HG03280 (cell line): ENCODE data around the gene DHRS7C.

Experiments used
- ATAC-seq: cut with Tn5 transposase; IDR thresholded peaks from one replicate; pipeline ENCODE4 v1.9.1; 2021; ENCODE audit warnings: mild to moderate bottlenecking, moderate library complexity; ENCODE audit not compliant: unreplicated experiment

The DHRS7C gene

DNA sequence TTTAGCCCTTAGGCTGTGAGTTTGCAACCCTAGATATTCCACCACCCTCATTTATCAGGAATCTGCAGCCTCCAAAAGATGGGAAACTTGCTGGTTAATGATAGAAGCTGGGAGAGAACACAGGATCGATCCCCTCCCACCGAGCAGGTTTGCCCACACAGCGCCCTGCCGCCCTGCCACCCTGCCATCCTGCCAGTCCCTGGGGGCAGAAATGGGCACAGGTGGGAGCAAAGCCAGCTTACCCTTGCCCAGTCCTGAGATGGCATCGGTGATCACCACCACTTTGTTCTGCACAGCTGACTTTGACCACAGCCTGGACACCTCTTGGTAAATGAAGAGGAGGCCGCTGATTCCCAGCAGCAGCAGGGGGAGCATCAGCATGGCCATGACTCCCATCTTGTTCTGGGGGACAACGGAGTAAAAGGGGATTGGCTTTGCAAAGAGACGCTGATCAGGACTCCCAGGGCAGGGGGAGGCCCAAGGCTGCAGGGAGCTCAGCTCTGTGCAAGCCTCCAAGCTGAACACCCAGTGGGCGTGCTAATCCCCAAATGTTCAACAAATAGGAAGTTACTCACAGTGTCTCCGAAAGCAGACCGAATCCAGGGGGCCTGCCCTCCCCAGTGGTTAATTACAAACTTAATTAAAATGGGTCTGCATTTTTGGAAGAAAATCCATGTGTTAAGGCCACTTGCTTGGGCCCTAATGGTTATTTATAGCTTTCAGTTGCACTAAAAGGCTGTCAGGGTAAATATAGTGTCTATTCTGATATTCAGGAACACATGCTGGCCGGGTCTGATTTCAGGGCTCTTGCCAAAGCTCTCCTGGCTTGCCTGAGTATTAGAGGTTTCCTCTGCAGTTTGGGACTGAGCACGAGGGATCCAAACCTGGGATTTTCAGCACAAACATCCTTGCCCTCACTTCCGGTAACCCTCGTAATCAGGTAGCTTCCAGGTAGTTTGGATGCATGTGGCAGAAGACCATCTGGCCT lies at the start of gene DHRS7C:
Gene DHRS7C (minus strand): TSS at position 704 of the 988 bp plus-strand sequence. CDS start 308 bp downstream, at position 396.
- ATAC-seq = no peak

DNA sequence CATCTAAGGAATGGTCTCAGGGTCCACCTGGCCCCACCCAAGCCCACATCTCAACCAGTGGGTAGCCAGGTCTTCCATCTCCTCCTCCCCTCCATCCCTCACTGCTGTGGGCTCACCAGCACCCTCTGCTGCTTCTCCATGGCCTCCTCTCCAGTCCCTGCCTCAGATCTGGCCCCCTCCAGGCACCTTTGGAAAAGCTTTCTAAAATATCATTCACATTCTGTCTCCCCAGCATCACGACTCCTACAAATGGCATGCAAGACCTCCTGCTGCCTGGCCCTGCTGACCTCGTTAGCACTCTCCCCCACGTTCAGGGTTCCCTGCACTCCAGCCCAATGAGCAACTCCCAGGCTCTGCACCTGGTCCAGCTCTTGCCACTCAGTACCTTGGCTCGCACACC lies 48.0 kb upstream of the DHRS7C start:
- no peak for ATAC-seq

- ATAC-seq = no peak
These were observed 46.4 kb upstream of the DHRS7C start for GRCh38 chr17:9837551-9838471.

- no peak for ATAC-seq
These were observed 42.5 kb upstream of the DHRS7C start for GRCh38 chr17:9833922-9834321.

DNA sequence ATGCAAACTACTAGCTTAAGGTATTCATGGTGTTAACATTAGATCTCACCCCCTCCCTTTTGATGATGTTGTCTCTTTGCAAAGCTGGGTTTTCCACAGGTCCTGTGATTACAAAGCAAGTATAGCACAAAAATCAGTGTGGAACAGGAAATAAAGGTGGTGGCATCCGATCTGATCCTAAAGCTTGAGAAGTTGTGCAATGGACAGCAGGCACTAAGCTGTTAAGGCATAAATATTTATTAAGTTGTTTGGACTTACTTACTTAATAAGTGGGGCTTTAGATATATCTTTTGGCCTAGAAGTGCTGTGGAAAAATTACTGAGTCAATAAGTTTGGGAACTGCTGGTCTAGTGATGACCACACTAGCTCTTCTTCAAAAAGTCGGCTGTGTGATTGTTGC lies 39.3 kb upstream of the DHRS7C start:
- ATAC-seq = no peak

DNA sequence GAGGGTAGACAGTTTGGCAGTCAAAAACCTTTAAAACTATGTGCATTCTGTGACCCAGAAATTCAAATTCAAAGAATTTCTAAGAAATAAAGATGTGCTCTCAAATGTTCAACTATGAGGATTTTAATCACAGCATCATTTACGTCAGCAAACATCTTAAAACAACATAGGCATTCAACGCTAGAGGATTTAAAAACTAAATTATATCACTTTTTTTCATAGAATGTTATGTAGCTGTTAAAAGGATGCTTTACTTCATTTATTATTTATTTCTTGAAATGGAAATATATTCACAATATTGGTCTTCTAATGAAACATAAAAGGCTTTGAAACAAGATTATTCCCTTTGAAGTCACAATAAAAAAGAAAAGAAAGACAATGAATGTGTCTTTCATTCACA lies 38.0 kb upstream of the DHRS7C start:
- no peak for ATAC-seq

- ATAC-seq = no peak
These were observed 37.2 kb upstream of the DHRS7C start for GRCh38 chr17:9828296-9829295.

- no peak for ATAC-seq
These were observed 34.3 kb upstream of the DHRS7C start, which contains the start of gene GLP2R for GRCh38 chr17:9825641-9826150. Gene GLP2R (plus strand): TSS chr17:9825924. CDS start chr17:9826064, 140 bp downstream.

DNA sequence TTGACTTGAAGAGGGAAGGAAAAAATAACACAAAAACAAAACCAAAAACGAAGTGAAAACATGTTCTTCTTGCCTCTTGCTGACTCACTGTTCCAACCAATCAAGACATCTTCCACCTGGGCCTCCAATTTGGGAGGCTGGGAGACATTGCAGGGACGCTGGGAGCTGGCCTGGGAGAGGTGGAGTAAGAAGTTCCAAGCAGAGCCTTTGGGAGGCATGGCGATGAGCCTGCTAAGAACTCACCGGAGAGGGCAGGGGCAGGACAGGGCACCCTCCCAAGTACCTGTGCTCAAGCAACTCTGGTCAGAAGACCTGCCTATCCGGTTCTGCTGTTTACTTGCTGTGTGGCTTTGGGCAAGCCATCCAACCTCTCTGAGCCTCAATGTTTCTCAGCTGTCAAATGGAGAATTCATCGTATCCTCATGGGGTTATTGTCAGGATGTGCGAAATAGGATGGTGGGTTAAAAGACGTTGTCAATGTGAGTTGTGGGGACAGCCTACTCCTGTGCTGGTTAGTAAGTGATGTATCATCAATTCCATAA lies 33.5 kb upstream of the DHRS7C start:
- ATAC-seq = no peak

GRCh38 chr17:9824094-9824493 lies 32.7 kb upstream of the DHRS7C start:
- no peak for ATAC-seq

DNA sequence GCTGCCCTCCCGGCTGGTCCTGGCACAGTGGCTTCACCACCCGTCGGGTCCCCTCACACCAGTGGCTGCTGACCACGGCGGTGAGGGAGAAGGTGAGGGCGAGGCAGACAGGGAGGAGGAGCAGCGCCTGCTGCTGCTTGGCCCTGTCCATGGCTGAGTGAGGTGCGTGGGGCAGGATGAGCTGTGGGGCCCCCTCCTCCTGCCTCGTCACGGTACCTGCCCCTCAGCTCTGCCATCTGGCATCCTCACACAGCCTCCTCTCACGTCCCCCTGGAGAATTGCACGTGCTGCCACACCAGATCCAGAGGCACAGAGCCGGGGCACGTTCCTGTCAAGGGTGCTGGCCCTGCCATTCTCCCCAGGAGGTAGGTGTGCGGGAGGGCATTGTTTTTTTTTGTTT lies 30.5 kb upstream of the DHRS7C start, which contains the start of gene GSG1L2:
Gene GSG1L2 (minus strand): TSS at position 159 of the 400 bp plus-strand sequence. CDS start 8 bp downstream, at position 151.
- ATAC-seq = no peak

- ATAC-seq = no peak
These were observed 29.1 kb upstream of the DHRS7C start for GRCh38 chr17:9820448-9820847.

DNA sequence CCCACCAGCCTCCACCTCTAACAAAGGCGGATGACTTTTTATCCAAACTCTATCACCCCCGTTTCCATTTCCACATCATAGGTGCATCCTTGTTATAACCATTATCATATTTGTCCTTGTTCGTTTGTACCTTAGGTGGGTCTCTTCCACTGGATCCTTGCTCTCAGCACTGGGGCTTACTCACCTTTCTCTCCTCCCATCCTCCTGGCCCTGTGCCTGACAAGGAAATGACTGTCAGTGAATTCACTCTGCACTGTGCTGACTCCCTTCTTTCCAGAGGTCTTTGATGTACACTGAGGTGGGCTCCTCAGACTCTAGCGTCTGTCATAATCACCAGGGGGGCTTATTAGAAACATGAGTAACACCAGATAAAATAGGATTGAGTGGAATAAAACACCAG lies 27.4 kb upstream of the DHRS7C start:
- ATAC-seq = no peak

DNA sequence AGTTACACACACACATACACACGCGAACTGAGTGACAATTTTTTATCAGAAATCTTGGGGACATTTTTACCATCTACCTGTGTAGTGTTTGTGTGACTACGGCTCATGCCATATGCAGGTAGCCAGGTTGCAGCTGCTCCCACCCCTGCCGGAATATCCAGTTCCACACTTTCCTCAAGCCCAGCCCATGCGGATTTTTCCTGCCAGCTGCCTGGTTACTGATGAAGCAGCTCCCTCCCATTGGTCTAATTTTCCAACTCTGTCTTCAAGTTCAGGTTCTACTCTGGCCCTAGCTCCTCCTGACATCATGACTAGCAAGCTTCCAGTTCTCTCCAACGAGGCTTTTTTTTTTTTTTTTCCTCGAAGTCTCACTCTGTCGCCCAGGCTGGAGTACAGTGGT lies 25.7 kb upstream of the DHRS7C start:
- no peak for ATAC-seq

DNA sequence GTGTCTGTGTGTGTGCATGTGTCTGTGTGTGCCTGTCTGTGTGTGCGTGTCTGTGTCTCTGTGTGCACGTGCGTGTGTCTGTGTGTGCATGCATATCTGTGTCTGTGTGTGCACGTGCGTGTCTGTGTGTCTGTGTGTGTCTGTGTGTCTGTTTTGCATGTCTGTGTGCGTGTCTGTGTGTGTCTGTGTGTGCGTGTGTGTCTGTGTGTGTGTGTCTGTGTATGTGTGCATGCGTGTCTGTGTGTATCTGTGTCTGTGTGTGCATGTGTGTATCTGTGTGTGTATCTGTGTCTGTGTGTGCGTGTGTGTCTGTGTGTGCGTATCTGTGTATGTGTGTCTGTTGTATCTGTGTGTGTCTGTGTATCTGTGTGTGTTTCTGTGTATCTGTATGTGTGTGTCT lies 25.1 kb upstream of the DHRS7C start:
- ATAC-seq = no peak

DNA sequence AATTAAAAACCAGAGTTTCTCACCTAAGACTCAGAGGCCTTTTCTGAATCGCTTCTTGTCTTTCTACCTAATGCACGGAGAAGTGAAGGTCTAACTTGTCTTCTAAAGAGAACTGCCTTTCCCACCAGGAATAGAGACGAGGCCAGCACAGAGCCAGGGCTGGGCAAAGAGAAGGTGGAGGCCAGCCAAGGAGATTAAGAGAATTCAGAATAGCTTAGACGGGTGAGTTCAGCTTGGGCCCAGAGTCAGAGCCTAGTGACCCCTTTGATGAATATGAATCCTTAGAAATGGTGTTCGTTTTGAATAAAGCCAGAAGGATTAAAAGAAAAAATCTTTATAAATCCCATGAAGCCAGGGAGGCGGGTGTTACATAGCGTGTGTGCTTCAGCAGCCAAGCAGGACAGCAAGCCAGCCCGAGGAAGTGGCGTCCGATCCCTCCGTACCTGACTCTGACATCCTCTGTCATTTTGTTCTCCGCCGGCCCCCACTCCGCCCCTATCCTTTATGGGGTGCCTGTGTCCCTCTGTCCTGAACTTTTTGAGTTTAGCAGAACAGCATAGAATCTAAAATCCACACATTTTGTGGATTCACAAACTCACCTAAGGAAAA lies 23.0 kb upstream of the DHRS7C start:
- ATAC-seq = no peak

GRCh38 chr17:9813166-9813565 lies 21.8 kb upstream of the DHRS7C start:
- ATAC-seq = no peak

DNA sequence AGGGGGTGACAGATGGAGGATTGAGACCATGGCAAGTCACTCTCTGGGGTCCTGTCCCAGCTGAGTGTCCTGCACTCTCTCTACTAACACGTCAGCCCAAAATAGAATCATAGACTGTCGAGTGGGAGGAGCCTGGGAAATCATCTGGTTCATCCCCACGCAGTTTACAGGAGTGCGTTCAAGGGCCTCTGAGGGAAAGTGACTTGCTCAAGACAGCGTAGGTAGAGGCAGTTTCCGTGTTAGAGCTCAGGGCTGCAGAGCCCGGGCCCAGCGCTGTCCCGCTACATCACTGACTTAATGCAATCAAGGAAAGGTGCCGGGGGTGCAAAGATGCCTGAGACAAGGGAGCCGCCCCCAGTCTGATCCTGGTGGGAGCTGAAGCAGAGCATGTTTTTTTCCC lies 20.1 kb upstream of the DHRS7C start:
- no peak for ATAC-seq

DNA sequence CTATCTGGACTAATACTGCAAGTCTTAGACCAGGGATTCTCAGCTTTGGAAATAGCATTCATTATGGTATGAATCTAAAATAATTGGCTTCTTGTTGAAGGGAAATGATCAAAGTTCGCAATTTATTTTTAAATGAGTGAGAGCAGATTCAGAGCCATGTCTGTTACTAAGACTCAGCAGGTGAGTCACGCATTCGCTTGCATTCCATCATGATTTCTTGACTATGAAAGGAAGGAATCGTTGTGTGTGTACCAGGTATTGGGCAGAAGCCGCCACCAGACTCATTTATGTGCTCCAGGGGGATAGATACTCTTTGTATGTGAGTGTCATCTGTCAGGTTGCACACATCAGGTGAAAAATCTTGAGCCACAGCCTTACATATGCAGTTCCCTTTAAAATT lies 19.7 kb upstream of the DHRS7C start:
- no peak for ATAC-seq
